HG02678 (cell line): Measurements from ENCODE around the gene LRTM1.

Experiments
- ATAC-seq: cut with Tn5 transposase; IDR thresholded peaks from one replicate; pipeline ENCODE4 v1.9.1; 2021; ENCODE audit warnings: mild to moderate bottlenecking, moderate library complexity; ENCODE audit not compliant: unreplicated experiment

LRTM1 gene

GRCh38 chr3:54928046-54928770, at the start of gene LRTM1:
Gene LRTM1, minus strand, starts transcription at chr3:54928059. Its CDS starts 148 bp downstream, at chr3:54927911.
- ATAC-seq = no peak

GRCh38 chr3:54977439-54977838, 49.6 kb upstream of the LRTM1 start:
- no peak for ATAC-seq

DNA sequence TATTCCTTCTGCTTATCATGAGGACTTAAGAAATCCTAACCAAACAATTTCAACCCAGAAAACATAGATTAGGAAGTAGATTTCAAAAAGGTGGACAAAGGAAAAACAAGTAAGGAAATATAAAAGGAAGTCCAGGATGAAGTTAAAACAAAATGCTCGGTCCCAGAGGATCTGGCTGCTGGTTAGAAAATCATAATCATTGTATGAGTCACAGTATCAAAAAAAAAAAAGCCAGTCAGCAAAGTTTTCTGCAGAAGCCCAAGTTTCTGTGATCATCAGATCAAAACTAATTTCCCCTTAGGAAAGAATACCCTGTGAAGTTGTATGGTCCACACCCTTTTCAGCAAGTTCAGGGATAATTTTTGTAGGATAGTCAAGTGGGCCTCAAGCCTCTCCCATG, 43.0 kb upstream of the LRTM1 start:
- ATAC-seq = no peak

DNA sequence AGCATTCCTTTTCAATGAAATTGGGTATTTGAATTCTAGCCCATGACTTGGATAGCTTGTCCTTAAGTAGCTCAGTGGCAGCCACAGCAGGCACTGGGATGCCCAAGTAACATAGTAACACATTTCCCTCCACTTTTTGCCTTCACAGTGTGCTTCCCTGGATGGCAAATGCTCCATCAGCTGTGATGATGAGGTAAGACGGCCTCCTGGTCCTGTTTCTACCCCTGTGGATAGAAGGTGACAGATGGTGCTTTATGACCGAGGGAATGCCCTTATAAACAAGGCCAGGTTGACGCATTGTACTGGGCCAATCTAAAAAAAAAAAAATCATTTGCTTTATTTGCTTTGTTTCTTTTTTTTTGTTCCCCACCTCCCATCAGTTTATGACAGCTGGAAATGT, 41.8 kb upstream of the LRTM1 start:
- ATAC-seq = no peak

- ATAC-seq = no peak
These were observed 40.8 kb upstream of the LRTM1 start for GRCh38 chr3:54968546-54969172.

- ATAC-seq = no peak
These were observed 39.9 kb upstream of the LRTM1 start for GRCh38 chr3:54967731-54968161.

- ATAC-seq = no peak
These were observed 39.1 kb upstream of the LRTM1 start for GRCh38 chr3:54966979-54967378.

DNA sequence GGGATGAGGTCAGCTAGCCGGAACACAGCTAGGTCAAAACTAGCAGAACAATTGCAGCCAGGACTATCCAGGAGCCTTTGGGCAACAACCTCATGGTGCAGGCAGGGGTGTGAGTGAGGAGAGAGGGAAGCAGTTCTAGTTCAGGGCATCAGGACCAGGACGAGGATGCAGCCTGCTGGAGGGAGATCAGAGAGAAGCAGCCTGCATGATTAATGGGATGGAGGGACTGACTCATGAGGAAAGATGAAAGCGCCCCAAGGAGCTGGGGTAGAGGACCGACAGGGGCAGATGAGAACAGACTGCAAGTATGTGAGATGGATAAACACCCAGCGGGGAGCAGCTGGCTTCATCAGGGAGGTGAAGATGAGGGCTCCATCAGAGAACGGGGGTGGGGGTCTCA, 37.9 kb upstream of the LRTM1 start:
- no peak for ATAC-seq

- no peak for ATAC-seq
These were observed 36.2 kb upstream of the LRTM1 start for GRCh38 chr3:54964081-54964480.

DNA sequence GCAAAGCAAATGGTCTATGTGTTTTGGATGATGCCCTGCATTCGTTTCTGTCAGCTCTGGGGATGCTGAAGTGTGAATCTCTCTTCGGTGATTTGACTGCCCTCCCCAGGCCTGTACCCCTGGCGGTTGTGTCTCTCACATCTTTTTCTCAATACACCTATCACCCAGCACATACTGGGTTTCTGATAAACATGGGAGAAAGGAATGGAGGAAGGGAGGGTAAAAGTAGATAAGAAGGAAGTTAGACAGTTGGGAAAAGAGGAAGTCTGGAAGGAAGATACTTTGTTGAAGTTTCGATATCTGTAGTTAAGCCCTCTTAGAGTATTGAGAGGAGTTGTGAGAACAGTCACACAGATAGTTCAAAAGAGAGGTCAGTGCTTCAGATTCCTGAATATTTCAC, 35.8 kb upstream of the LRTM1 start:
- ATAC-seq = no peak

- ATAC-seq = no peak
These were observed 34.3 kb upstream of the LRTM1 start for GRCh38 chr3:54962200-54962599.

- ATAC-seq = no peak
These were observed 32.8 kb upstream of the LRTM1 start for GRCh38 chr3:54960701-54961100.

DNA sequence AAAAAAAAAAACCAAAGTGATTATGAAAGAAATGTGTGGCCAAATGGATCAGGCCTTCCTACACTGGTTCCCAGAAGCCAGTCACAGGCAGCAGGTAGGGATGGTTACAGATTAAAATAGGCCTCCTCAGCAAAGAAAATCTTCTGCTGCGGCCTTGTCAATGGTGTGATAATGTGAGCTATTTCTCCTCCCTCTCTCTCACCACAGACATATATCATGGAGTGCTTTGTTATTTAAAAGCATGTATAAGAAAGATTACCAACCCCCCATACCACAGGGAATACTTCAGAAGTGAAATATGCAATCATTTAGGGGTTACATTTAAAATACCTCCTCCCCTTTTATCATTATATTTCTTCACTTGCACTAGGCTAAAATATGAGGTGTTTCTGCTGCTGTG, 32.2 kb upstream of the LRTM1 start:
- ATAC-seq = no peak

DNA sequence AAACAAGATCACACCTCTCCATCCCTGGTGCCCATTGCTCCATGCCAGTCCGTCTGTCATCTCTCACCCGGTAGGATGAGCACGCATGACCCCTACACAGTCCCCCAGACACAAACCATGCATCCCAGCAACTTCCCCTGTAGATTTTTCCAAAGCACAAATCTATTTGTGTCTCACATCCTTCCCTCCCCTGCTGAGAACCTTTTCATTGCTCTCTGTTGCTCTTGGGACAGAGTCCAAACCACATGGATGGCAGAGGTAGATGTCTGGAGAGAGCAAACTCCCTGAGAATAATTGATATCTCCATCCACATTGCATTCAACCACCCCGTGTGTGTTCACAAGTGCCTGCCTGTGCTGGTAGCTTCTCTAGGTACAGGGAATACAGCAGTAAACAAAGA, 29.9 kb upstream of the LRTM1 start:
- no peak for ATAC-seq

GRCh38 chr3:54955941-54956340, 28.1 kb upstream of the LRTM1 start:
- ATAC-seq = no peak

GRCh38 chr3:54955496-54955895, 27.6 kb upstream of the LRTM1 start:
- no peak for ATAC-seq

DNA sequence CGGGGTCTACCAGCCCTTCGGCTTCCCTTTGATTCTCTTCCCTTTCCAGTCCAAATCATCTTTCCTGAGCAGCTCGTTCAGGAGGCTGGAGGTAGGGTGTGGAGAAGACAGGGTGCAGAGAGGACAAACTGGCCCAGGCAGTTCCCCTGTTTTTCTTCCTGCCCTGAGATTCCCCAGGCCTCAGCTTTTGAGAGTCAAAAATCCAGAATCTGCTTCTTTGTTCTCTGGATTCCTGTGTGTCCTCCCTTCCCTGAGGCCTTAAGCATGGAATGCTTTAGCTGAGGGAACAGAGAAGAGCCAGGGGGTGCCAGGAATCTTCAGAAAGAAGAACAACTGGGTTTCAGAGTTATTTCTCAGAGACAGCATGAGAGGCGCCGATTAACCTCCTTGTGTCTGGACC, 26.7 kb upstream of the LRTM1 start:
- ATAC-seq = no peak

DNA sequence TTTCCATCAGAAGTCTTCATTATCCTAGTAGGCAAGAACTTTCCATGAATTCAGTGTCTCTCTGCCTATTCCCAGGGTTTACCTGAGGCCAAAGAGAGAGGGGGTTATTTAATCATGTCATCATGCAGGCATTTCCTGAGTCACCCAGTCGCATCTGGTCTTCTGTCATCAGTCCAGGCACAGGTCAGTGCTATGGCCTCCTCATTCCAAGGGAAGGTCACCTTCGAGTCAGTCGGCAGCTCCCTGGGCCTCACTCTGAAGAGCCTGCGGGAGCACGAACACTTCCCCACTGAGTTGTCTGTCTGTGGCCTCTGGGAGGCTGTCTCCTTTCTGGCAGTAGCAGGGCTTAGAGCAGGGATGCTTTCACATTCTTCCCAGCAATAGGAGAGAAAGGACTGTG, 26.2 kb upstream of the LRTM1 start:
- ATAC-seq = no peak

DNA sequence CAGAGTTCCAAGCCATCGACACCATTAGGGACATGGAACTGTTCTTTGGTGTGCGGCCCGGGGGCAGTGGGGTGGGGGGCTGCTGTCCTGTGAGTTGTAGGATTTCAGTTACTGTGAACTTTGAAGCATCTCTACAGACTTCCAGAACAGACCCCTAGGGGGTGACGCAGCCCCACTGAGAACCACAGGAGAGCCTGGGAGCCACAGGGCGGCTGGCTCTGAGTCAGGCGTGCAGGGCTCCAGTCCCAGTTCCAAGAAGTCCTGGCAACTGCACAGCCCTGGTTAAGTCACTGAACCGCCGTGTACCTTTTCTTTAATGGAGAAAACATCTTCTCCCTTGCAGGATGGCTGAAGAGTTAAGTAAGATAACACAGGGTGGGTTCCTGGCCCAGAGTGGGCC, 23.5 kb upstream of the LRTM1 start:
- no peak for ATAC-seq

DNA sequence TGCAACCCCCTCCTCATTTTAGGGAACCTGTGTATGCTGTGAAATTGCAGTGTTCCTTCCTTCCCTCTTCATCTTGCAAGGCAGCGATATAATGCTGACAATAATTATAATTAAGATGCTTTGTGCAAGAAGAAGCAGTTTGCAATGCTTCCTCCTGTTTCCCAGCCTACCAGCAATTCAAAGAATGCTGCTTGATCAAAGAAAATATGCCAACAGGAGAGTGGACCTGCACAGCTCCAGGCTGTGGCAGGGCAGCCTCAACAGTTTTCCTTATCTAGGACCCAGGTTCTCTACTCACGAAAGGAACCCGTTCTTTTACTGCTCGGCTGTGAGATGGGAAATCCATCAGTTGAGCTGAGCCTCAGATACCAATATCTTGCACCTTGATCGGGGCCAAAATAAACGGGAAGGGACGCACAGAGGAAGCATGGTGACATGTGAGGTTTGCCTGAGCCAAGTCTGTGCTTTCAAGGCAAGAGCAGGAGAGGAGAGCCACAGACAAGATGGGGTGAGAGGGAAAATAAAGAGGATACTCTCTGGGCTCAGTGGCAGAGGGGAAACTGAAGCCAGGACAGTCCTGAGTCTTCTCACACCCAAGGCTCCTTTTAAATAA, 22.6 kb upstream of the LRTM1 start:
- no peak for ATAC-seq

DNA sequence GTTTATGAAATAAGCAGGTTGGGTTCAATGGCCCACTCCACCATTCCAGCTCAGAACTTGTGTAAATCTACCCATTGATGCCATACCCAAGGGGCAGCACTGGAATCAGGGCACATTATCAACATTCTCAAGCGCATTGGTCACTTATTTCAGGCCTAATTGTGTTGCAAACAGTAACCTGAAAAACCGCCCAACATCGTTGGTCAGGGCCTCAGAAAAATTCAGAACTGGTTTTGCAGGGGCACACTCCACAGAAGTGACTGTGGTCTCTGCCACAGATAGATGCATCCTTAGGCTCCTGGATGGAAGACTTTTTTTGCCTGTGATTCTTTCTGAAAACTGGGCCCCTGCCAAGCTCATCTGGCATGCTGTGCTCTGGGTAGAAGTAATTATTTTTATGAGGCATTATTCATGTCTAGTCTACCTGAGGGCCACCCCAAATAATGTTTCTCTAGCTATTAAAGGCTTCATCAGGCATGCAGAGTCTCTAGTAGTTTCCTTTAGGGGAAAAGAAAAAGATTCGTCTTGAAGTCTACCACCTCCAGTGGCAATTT, 21.7 kb upstream of the LRTM1 start:
- ATAC-seq = no peak
